Neuronal stem cell (in vitro differentiated cells): ENCODE results near the gene SLC6A7.

ENCODE experiments used
- DNase-seq: peaks from one replicate; pipeline ENCODE4 v3.0.0-alpha.2; 2013; ENCODE audit warnings: low spot score
- H2AFZ ChIP-seq: one replicate; pipeline ENCODE4 v1.6.1; 2013; ENCODE audit warnings: mild to moderate bottlenecking, low read length, inconsistent platforms
- H2AK5ac ChIP-seq: 2 replicates; pipeline ENCODE4 v1.6.1; 2013; ENCODE audit warnings: low read depth, mild to moderate bottlenecking, inconsistent platforms, low read length, moderate library complexity, mixed read lengths
- H2BK120ac ChIP-seq: 2 replicates; pipeline ENCODE4 v1.6.1; 2013; ENCODE audit warnings: low read depth, mild to moderate bottlenecking, inconsistent platforms, low read length, moderate library complexity, mixed read lengths
- H2BK12ac ChIP-seq: one replicate; pipeline ENCODE4 v1.6.1; 2013; ENCODE audit warnings: low read length, inconsistent platforms
- H2BK15ac ChIP-seq: 2 replicates; pipeline ENCODE4 v1.6.1; 2013; ENCODE audit warnings: mild to moderate bottlenecking, low read length, inconsistent platforms, mixed read lengths
- H2BK5ac ChIP-seq: one replicate; pipeline ENCODE4 v1.6.1; 2013; ENCODE audit warnings: inconsistent platforms, mild to moderate bottlenecking, low read length, moderate library complexity
- H3K14ac ChIP-seq: one replicate; pipeline ENCODE4 v1.6.1; 2013; ENCODE audit warnings: low read length, inconsistent platforms
- H3K18ac ChIP-seq: 2 replicates; pipeline ENCODE4 v1.6.1; 2013; ENCODE audit warnings: low read length, inconsistent platforms
- H3K23ac ChIP-seq: 2 replicates; pipeline ENCODE4 v1.6.1; 2013; ENCODE audit warnings: low read depth, mild to moderate bottlenecking, mixed read lengths, low read length, inconsistent platforms; ENCODE audit not compliant: poor library complexity
- H3K27ac ChIP-seq: replicated peaks from 3 replicates; pipeline ENCODE4 v1.5.1; 2013; ENCODE audit warnings: low read length, inconsistent platforms
- H3K27me3 ChIP-seq, 3 experiments: 2 replicates each; pipeline ENCODE4 v1.6.1; 2013; ENCODE audit warnings: low read length in 3 of 3, mild to moderate bottlenecking in 2 of 3, inconsistent platforms in 1 of 3, low read depth in 1 of 3, mixed read lengths in 1 of 3, moderate library complexity in 1 of 3; ENCODE audit not compliant: control insufficient read depth in 3 of 3, insufficient read depth in 3 of 3
- H3K36me3 ChIP-seq, 2 donors: replicated peaks in 1 of 2; 2 replicates each; pipeline ENCODE4 v1.6.1; 2013; ENCODE audit warnings: low read length in 2 of 2; ENCODE audit not compliant: control insufficient read depth in 2 of 2, insufficient read depth in 2 of 2
- H3K4ac ChIP-seq: 2 replicates; pipeline ENCODE4 v1.6.1; 2013; ENCODE audit warnings: inconsistent platforms, mild to moderate bottlenecking, low read length, moderate library complexity
- H3K4me1 ChIP-seq, 2 donors: 1 replicate in 1 of 2; 2 replicates in 1 of 2; pipeline ENCODE4 v1.6.1; 2013; ENCODE audit warnings: low read length in 2 of 2, low read depth in 1 of 2; ENCODE audit not compliant: control insufficient read depth in 2 of 2, insufficient read depth in 1 of 2
- H3K4me2 ChIP-seq: one replicate; pipeline ENCODE4 v1.6.1; 2013; ENCODE audit warnings: mild to moderate bottlenecking, low read length, inconsistent platforms; ENCODE audit not compliant: insufficient read depth, poor library complexity, severe bottlenecking
- H3K4me3 ChIP-seq, 2 donors: 2 replicates each; pipeline ENCODE4 v1.5.1; 2013; ENCODE audit warnings: low read length in 2 of 2, mild to moderate bottlenecking in 2 of 2, inconsistent platforms in 1 of 2, moderate library complexity in 1 of 2
- H3K79me1 ChIP-seq: one replicate; pipeline ENCODE4 v1.6.1; 2013; ENCODE audit warnings: low read depth, mild to moderate bottlenecking, inconsistent platforms, low read length, moderate library complexity
- H3K9ac ChIP-seq: one replicate; pipeline ENCODE4 v1.6.1; 2013; ENCODE audit warnings: mild to moderate bottlenecking, low read depth, low read length, inconsistent platforms; ENCODE audit not compliant: poor library complexity
- H3K9me3 ChIP-seq, 2 donors: replicated peaks in 1 of 2; 2 replicates each; pipeline versions ENCODE3 to v1.6.1; 2013; ENCODE audit warnings: low read length in 2 of 2, mild to moderate bottlenecking in 2 of 2, inconsistent platforms in 1 of 2, low read depth in 1 of 2, mixed read lengths in 1 of 2, moderate library complexity in 1 of 2; ENCODE audit not compliant: control insufficient read depth in 2 of 2, insufficient read depth in 1 of 2
- H4K8ac ChIP-seq: one replicate; pipeline ENCODE4 v1.6.1; 2013; ENCODE audit warnings: low read depth, mild to moderate bottlenecking, inconsistent platforms, low read length, moderate library complexity
- H4K91ac ChIP-seq: one replicate; pipeline ENCODE4 v1.6.1; 2013; ENCODE audit warnings: low read length, low read depth, mild to moderate bottlenecking, inconsistent platforms; ENCODE audit not compliant: poor library complexity
- WGBS, 2 donors: extraction: QIAGEN DNeasy Blood & Tissue Kit; methylation state at CpG; one replicate each; pipeline ENCODE4 v1.1.7; 2013; ENCODE audit warnings: missing lambda C conversion rate in 2 of 2, mixed read lengths in 1 of 2; ENCODE audit not compliant: insufficient read length in 2 of 2, insufficient replicate concordance in 1 of 2; ENCODE audit errors: extremely low coverage in 2 of 2; 5-methylcytosine and 5-hydroxymethylcytosine counted together

SLC6A7 gene

GRCh38 chr5:150256410-150257064, 66.7 kb downstream of the SLC6A7 start:
- H3K79me1 ChIP-seq, result no peaks in the 10 kb centered on the region
- H3K4ac ChIP-seq, result no peak overlapping the region
- H3K9me3 ChIP-seq, result no peaks in the 10 kb centered on the region
- H2BK5ac ChIP-seq, result peak overlapping the region; percentile 14
- no CpG with 5 or more reads among the region's 12 CpGs for WGBS, 2 donors
- peaks cover 25 to 44% of the 10 kb centered on the region in 2 donors for H3K4me1 ChIP-seq
- H2BK120ac ChIP-seq, result peak overlapping the region; percentile 49
- peak overlapping the region; percentile 44 for H3K18ac ChIP-seq
- DNase-seq, result no peak
- peak overlapping the region; percentile 86 for H2AK5ac ChIP-seq
- H4K8ac ChIP-seq, result no peak overlapping the region
- H3K27me3 ChIP-seq, result no peaks in the 10 kb centered on the region
- no peak overlapping the region for H3K4me3 ChIP-seq
- H3K36me3 ChIP-seq, result no peaks in the 10 kb centered on the region
- H3K27ac ChIP-seq, result no peak overlapping the region
- H2BK12ac ChIP-seq, result no peak overlapping the region
- H3K23ac ChIP-seq, result peak overlapping the region; percentile 57
- H3K14ac ChIP-seq, result no peak overlapping the region
- H3K4me2 ChIP-seq, result no peak overlapping the region
- peak overlapping the region; percentile 39 for H2AFZ ChIP-seq
- H4K91ac ChIP-seq, result peak overlapping the region; percentile 16
- peak overlapping the region; percentile 52 for H2BK15ac ChIP-seq
- H3K9ac ChIP-seq, result peak overlapping the region; percentile 68

DNA sequence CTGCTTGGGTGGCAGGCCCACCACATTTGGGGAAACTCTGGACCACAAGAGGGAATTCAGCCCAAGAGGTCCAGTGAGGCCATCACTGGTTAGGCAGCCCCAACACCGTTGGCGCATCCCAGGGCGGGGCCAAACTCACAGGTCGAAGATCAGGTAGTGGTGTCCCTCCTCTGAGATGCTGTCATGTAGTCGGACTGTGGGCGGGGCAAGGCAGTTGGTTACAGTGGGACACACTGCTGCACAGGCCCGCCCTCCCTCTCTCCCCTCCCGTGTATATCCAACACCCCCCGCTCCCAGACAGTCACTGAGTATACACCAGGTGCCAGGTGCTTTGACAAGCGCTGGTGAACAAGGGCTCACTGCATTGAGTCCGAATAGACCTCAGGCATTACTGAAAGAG, 67.6 kb downstream of the SLC6A7 start:
- no CpG with 5 or more reads among the region's 11 CpGs for WGBS, 2 donors
- no peak overlapping the region for H2BK5ac ChIP-seq
- H2BK12ac ChIP-seq, result no peak overlapping the region
- H2AK5ac ChIP-seq, result no peak overlapping the region
- H3K4ac ChIP-seq, result no peak overlapping the region
- no peaks in the 10 kb centered on the region for H3K9me3 ChIP-seq
- no peak overlapping the region for H2AFZ ChIP-seq
- H3K9ac ChIP-seq, result no peak overlapping the region
- H3K4me3 ChIP-seq, result no peak overlapping the region
- no peak overlapping the region for H3K23ac ChIP-seq
- DNase-seq, result no peak
- no peak overlapping the region for H3K18ac ChIP-seq
- no peak overlapping the region for H4K91ac ChIP-seq
- H3K27ac ChIP-seq, result no peak overlapping the region
- H3K14ac ChIP-seq, result no peak overlapping the region
- no peak overlapping the region for H3K4me2 ChIP-seq
- H3K36me3 ChIP-seq, result no peaks in the 10 kb centered on the region
- H3K4me1 ChIP-seq, result peaks cover 25 to 44% of the 10 kb centered on the region in 2 donors
- H2BK120ac ChIP-seq, result no peak overlapping the region
- no peak overlapping the region for H2BK15ac ChIP-seq
- H4K8ac ChIP-seq, result no peak overlapping the region
- H3K27me3 ChIP-seq, result no peaks in the 10 kb centered on the region
- no peaks in the 10 kb centered on the region for H3K79me1 ChIP-seq

DNA sequence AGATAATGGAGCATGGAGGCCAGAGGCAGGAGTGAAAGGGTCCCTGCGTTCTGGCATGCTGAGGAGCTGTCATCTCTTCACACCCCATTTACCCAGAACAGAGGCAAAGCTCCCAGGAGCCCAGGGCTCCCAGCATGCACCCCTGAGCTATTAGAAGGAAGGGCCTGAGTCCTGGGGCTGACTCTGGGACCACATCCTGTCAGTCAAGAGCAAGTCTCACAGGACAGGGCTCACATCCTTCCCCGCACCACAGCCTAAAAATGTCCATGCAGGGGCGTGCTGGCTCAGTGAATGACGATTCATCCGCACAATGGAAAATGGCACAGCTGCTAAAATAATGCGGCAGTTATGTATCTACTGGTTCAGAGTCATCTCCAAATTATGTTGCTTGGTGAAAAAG, 68.3 kb downstream of the SLC6A7 start:
- peaks cover 25 to 45% of the 10 kb centered on the region in 2 donors for H3K4me1 ChIP-seq
- H3K79me1 ChIP-seq, result no peaks in the 10 kb centered on the region
- no peaks in the 10 kb centered on the region for H3K36me3 ChIP-seq
- H3K27ac ChIP-seq, result no peak overlapping the region
- H2AK5ac ChIP-seq, result no peak overlapping the region
- no peak overlapping the region for H2BK12ac ChIP-seq
- no peak overlapping the region for H2BK120ac ChIP-seq
- peak; percentile 21 for DNase-seq
- no peaks in the 10 kb centered on the region for H3K27me3 ChIP-seq
- H3K4me3 ChIP-seq, result no peak overlapping the region
- H3K4me2 ChIP-seq, result no peak overlapping the region
- H3K14ac ChIP-seq, result no peak overlapping the region
- H4K91ac ChIP-seq, result no peak overlapping the region
- H4K8ac ChIP-seq, result no peak overlapping the region
- H2BK5ac ChIP-seq, result no peak overlapping the region
- H3K9me3 ChIP-seq, result no peaks in the 10 kb centered on the region
- H3K4ac ChIP-seq, result no peak overlapping the region
- WGBS, 2 donors, result no CpG with 5 or more reads among the region's 6 CpGs
- H3K23ac ChIP-seq, result no peak overlapping the region
- H2BK15ac ChIP-seq, result no peak overlapping the region
- H2AFZ ChIP-seq, result peak overlapping the region; percentile 36
- no peak overlapping the region for H3K9ac ChIP-seq
- no peak overlapping the region for H3K18ac ChIP-seq
